HL-60 (cell line): ENCODE data around the gene MTIF2.
"Not testable (repeated sequence)": the region's sequence is repeated elsewhere in the genome, so short reads cannot be mapped to it uniquely, and the experiment has no call there.

Experiments
- DNase-seq, 2 experiments: peaks; one replicate each; pipeline ENCODE4 v3.0.0-alpha.2; 2010 to 2020; ENCODE audit warnings: low read depth in 1 of 2, low spot score in 1 of 2
- H3K27ac ChIP-seq: fragments of 250-450 bp; sonication (Bioruptor Pico); replicated peaks from 2 replicates; pipeline ENCODE4 v1.5.1; 2020; ENCODE audit warnings: mild to moderate bottlenecking, moderate library complexity
- H3K27me3 ChIP-seq: fragments of 250-450 bp; sonication (Bioruptor Pico); 2 replicates; pipeline ENCODE4 v1.5.1; 2021; ENCODE audit warnings: mild to moderate bottlenecking, moderate library complexity; ENCODE audit not compliant: insufficient read depth, poor library complexity, severe bottlenecking
- H3K4me3 ChIP-seq: replicated peaks from 2 replicates; pipeline ENCODE4 v1.5.1; 2011; ENCODE audit warnings: mild to moderate bottlenecking, control low read depth, low read length; ENCODE audit not compliant: insufficient read depth
- GABPA ChIP-seq: IDR thresholded peaks from 2 replicates; pipeline ENCODE4 v1.6.1; 2012; ENCODE audit warnings: low read depth
- POLR2AphosphoS5 ChIP-seq: IDR thresholded peaks from 2 replicates; pipeline ENCODE4 v1.6.1; 2012; ENCODE audit warnings: low read depth
- SPI1 ChIP-seq: IDR thresholded peaks from 2 replicates; pipeline ENCODE4 v1.6.1; 2012; ENCODE audit warnings: low read depth, mild to moderate bottlenecking, borderline replicate concordance
- TF ChIP-seq, protein P1 (sequence below): IDR thresholded peaks from 2 replicates; pipeline ENCODE4 v1.6.1; 2012; ENCODE audit warnings: low read depth; ENCODE audit not compliant: insufficient replicate concordance
- TF ChIP-seq, protein P2 (sequence below): IDR thresholded peaks from one replicate; pipeline ENCODE4 v1.5.1; 2011; ENCODE audit warnings: low read length, control low read depth, inconsistent platforms; ENCODE audit not compliant: insufficient read depth

The MTIF2 gene

GRCh38 chr2:55242617-55243016 is 26.4 kb downstream of the MTIF2 start:
- no peak overlapping the region for H3K4me3 ChIP-seq
- no peaks in the 10 kb centered on the region for H3K27me3 ChIP-seq
- H3K27ac ChIP-seq: no peak overlapping the region
- TF ChIP-seq SPI1 (no peak), GABPA (no peak), POLR2AphosphoS5 (no peak)
- TF ChIP-seq, protein P1, sequence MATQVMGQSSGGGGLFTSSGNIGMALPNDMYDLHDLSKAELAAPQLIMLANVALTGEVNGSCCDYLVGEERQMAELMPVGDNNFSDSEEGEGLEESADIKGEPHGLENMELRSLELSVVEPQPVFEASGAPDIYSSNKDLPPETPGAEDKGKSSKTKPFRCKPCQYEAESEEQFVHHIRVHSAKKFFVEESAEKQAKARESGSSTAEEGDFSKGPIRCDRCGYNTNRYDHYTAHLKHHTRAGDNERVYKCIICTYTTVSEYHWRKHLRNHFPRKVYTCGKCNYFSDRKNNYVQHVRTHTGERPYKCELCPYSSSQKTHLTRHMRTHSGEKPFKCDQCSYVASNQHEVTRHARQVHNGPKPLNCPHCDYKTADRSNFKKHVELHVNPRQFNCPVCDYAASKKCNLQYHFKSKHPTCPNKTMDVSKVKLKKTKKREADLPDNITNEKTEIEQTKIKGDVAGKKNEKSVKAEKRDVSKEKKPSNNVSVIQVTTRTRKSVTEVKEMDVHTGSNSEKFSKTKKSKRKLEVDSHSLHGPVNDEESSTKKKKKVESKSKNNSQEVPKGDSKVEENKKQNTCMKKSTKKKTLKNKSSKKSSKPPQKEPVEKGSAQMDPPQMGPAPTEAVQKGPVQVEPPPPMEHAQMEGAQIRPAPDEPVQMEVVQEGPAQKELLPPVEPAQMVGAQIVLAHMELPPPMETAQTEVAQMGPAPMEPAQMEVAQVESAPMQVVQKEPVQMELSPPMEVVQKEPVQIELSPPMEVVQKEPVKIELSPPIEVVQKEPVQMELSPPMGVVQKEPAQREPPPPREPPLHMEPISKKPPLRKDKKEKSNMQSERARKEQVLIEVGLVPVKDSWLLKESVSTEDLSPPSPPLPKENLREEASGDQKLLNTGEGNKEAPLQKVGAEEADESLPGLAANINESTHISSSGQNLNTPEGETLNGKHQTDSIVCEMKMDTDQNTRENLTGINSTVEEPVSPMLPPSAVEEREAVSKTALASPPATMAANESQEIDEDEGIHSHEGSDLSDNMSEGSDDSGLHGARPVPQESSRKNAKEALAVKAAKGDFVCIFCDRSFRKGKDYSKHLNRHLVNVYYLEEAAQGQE: no peak
- TF ChIP-seq, protein P2, sequence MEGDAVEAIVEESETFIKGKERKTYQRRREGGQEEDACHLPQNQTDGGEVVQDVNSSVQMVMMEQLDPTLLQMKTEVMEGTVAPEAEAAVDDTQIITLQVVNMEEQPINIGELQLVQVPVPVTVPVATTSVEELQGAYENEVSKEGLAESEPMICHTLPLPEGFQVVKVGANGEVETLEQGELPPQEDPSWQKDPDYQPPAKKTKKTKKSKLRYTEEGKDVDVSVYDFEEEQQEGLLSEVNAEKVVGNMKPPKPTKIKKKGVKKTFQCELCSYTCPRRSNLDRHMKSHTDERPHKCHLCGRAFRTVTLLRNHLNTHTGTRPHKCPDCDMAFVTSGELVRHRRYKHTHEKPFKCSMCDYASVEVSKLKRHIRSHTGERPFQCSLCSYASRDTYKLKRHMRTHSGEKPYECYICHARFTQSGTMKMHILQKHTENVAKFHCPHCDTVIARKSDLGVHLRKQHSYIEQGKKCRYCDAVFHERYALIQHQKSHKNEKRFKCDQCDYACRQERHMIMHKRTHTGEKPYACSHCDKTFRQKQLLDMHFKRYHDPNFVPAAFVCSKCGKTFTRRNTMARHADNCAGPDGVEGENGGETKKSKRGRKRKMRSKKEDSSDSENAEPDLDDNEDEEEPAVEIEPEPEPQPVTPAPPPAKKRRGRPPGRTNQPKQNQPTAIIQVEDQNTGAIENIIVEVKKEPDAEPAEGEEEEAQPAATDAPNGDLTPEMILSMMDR: no peak
- DNase-seq: no peak

DNA sequence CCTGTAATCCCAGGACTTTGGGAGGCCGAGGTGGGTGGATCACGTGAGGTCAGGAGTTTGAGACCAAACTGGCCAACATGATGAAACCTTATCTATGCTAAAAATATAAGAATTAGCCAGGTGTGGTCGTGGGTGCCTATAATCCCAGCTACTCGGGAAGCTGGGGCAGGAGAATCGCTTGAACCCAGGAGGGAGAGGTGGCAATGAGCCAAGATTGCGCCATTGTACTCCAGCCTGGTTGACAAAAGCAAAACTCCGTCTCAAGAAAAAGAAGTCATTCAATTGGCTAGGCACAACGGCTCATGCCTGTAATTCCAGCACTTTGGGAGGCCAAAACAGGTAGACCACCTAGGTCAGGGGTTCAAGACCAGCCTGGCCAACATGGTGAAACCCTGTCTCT is 27.4 kb downstream of the MTIF2 start:
- not testable (repeated sequence) for H3K27me3 ChIP-seq, DNase-seq, H3K27ac ChIP-seq, H3K4me3 ChIP-seq

- no peaks in the 10 kb centered on the region for H3K27me3 ChIP-seq
- H3K27ac ChIP-seq: no peak overlapping the region
- DNase-seq: no peak
- H3K4me3 ChIP-seq: no peak overlapping the region
- TF ChIP-seq SPI1: no peak
- no peak for TF ChIP-seq GABPA
- TF ChIP-seq, protein P1: no peak
- TF ChIP-seq, protein P2: no peak
- TF ChIP-seq POLR2AphosphoS5: no peak
Observed at GRCh38 chr2:55239656-55240222, 29.3 kb downstream of the MTIF2 start.

GRCh38 chr2:55236992-55237543 is 32.0 kb downstream of the MTIF2 start:
- DNase-seq: no peak
- no peaks in the 10 kb centered on the region for H3K27me3 ChIP-seq
- TF ChIP-seq, protein P2: no peak
- TF ChIP-seq POLR2AphosphoS5 (no peak), GABPA (no peak), SPI1 (no peak)
- TF ChIP-seq, protein P1: no peak
- H3K27ac ChIP-seq: no peak overlapping the region
- no peak overlapping the region for H3K4me3 ChIP-seq
